PC-3 (cell line): ENCODE data around the gene PNO1.

Source experiments
- CTCF ChIP-seq: fragments of 300-600 bp; sonication (generic); conservative IDR thresholded peaks from 2 replicates; pipeline ENCODE4 v1.5.1; 2017; ENCODE audit warnings: antibody characterized with exemption, low read depth, mild to moderate bottlenecking, low read length
- EZH2 ChIP-seq: fragments of 300-600 bp; sonication (generic); IDR thresholded peaks from one replicate; pipeline ENCODE4 v1.6.1; 2017; ENCODE audit warnings: antibody characterized with exemption, mild to moderate bottlenecking, low read length; ENCODE audit not compliant: unreplicated experiment
- EZH2phosphoT487 ChIP-seq: fragments of 300-600 bp; sonication (generic); IDR thresholded peaks from 2 replicates; pipeline ENCODE4 v1.6.1; 2018; ENCODE audit warnings: mild to moderate bottlenecking, antibody characterized with exemption, low read length, borderline replicate concordance

- TF ChIP-seq CTCF (no peak), EZH2 (no peak), EZH2phosphoT487 (no peak)
These were observed 31.1 kb downstream of the PNO1 start for GRCh38 chr2:68188831-68189230.
